ENCODE data around the gene SPATA12.

- TF ChIP-seq FOXP2 (optimal IDR thresholded peaks at IDR 0.05; ENCODE audit: control extremely low read depth, extremely low read length, insufficient read depth) (no peak), POLR2AphosphoS5 (IDR thresholded peaks at IDR 0.05; ENCODE audit: borderline replicate concordance, low read depth, low read length) (no peak)
Measured at GRCh38 chr3:57052662-57053061, 7.8 kb upstream of the SPATA12 start.
